Breast epithelium (tissue), 3 donors: ENCODE results near the gene AGBL5.

Experiments
- CTCF ChIP-seq, 3 donors: fragments of 450-650 bp; IDR thresholded peaks; one replicate each; pipeline ENCODE4 v1.5.1; 2016 to 2017; ENCODE audit warnings: antibody characterized with exemption in 3 of 3, mild to moderate bottlenecking in 3 of 3, moderate library complexity in 3 of 3
- POLR2A ChIP-seq: fragments of 450-650 bp; IDR thresholded peaks from one replicate; pipeline ENCODE4 v1.6.1; 2016; ENCODE audit warnings: antibody characterized with exemption, mild to moderate bottlenecking, moderate library complexity
- POLR2AphosphoS5 ChIP-seq, 3 donors: sonication (generic); formaldehyde crosslinking; IDR thresholded peaks; one replicate each; pipeline ENCODE4 v1.6.1; 2017; ENCODE audit warnings: antibody characterized with exemption in 3 of 3

- TF ChIP-seq CTCF (IDR thresholded peaks at IDR 0.05) = no peak
- no peak for TF ChIP-seq POLR2A
- TF ChIP-seq POLR2AphosphoS5 (IDR thresholded peaks at IDR 0.05) = no peak
These were observed 37.9 kb downstream of the AGBL5 start for GRCh38 chr2:27089111-27089954.
